SK-N-SH (cell line): ENCODE data around the gene STARD3. TPM values are rescaled to one million over a fixed set of nuclear protein-coding genes. Genes with fewer than 3 reads are reported as not detected.

Experiments used
- CTCF ChIA-PET: fragments of 300-600, 350-600 bp; formaldehyde crosslinking; extraction: SDS; loops from one replicate; lab custom pipeline; 2021; lab: Yijun Ruan, JAX
- POLR2A ChIA-PET: fragments of 350-600 bp; sonication (Branson Sonifier 250); formaldehyde crosslinking; extraction: SDS; loops from one replicate; lab custom pipeline; 2020; ENCODE audit warnings: antibody characterized with exemption, inconsistent platforms; lab: Yijun Ruan, JAX
- DNase-seq: peaks from one replicate; pipeline ENCODE4 v3.0.0; 2012
- H2AFZ ChIP-seq: fragments of 200-600 bp; sonication (generic); 2 replicates; pipeline ENCODE4 v1.8.1; 2016; ENCODE audit warnings: antibody characterized with exemption, mild to moderate bottlenecking, low read depth
- H3F3A ChIP-seq: fragments of 200-600 bp; sonication (generic); replicated peaks from 2 replicates; pipeline ENCODE3; 2016; ENCODE audit warnings: antibody characterized with exemption, mild to moderate bottlenecking; ENCODE audit not compliant: insufficient read depth
- H3K27ac ChIP-seq, 2 experiments: fragments of 200-500 bp in 1 of 2; fragments of 200-600 bp in 1 of 2; sonication (Bioruptor generic) in 1 of 2; sonication (generic), shearing (Covaris generic) in 1 of 2; 2 replicates each; pipeline versions ENCODE4 v1.5.1 to v1.6.1; 2014 to 2016; ENCODE audit warnings: low read depth in 2 of 2, inconsistent platforms in 1 of 2, low read length in 1 of 2, mild to moderate bottlenecking in 1 of 2, mixed read lengths in 1 of 2
- H3K27me3 ChIP-seq: fragments of 200-600 bp; sonication (generic), shearing (Covaris generic); 2 replicates; pipeline ENCODE4 v1.6.1; 2016; ENCODE audit warnings: mixed run types; ENCODE audit not compliant: insufficient read depth
- H3K36me3 ChIP-seq, 2 experiments: fragments of 200-500 bp in 1 of 2; fragments of 200-600 bp in 1 of 2; sonication (Bioruptor generic) in 1 of 2; sonication (generic) in 1 of 2; replicated peaks in 1 of 2; 2 replicates each; pipeline versions ENCODE3 to v1.5.1; 2014 to 2016; ENCODE audit warnings: low read length in 1 of 2, mild to moderate bottlenecking in 1 of 2; ENCODE audit not compliant: insufficient read depth in 2 of 2, control insufficient read depth in 1 of 2
- H3K4me1 ChIP-seq, 2 experiments: fragments of 200-500 bp in 1 of 2; fragments of 200-600 bp in 1 of 2; sonication (Bioruptor generic) in 1 of 2; sonication (generic), shearing (Covaris generic) in 1 of 2; 2 replicates each; pipeline versions ENCODE4 v1.5.1 to v1.6.1; 2014 to 2016; ENCODE audit warnings: low read depth in 1 of 2, low read length in 1 of 2, mixed run types in 1 of 2; ENCODE audit not compliant: insufficient read depth in 2 of 2, control insufficient read depth in 1 of 2
- H3K4me2 ChIP-seq: fragments of 200-600 bp; sonication (generic), shearing (Covaris generic); 2 replicates; pipeline ENCODE4 v1.6.1; 2017; ENCODE audit warnings: mixed run types
- H3K4me3 ChIP-seq, 2 experiments: fragments of 200-500 bp in 1 of 2; fragments of 200-600 bp in 1 of 2; sonication (Bioruptor generic) in 1 of 2; sonication (generic), shearing (Covaris generic) in 1 of 2; 2 replicates each; pipeline versions ENCODE4 v1.5.1 to v1.8.1; 2014 to 2016; ENCODE audit warnings: low read depth in 2 of 2, inconsistent platforms in 1 of 2, low read length in 1 of 2, mild to moderate bottlenecking in 1 of 2, mixed read lengths in 1 of 2, moderate library complexity in 1 of 2
- H3K79me2 ChIP-seq: fragments of 200-600 bp; sonication (generic); 2 replicates; pipeline ENCODE4 v1.8.1; 2017; ENCODE audit warnings: mild to moderate bottlenecking; ENCODE audit not compliant: insufficient read depth
- H3K9ac ChIP-seq: fragments of 200-600 bp; sonication (generic); 2 replicates; pipeline ENCODE4 v1.6.1; 2017; ENCODE audit warnings: mixed run types
- H3K9me2 ChIP-seq: fragments of 200-600 bp; sonication (generic); 2 replicates; pipeline ENCODE4 v1.6.1; 2017; ENCODE audit warnings: mixed run types
- H3K9me3 ChIP-seq: fragments of 200-600 bp; sonication (generic); 2 replicates; pipeline ENCODE4 v1.6.1; 2017; ENCODE audit warnings: mixed run types, mild to moderate bottlenecking, moderate library complexity
- H4K20me1 ChIP-seq: fragments of 200-600 bp; sonication (generic); 2 replicates; pipeline ENCODE4 v1.6.1; 2017; ENCODE audit warnings: mild to moderate bottlenecking, mixed run types; ENCODE audit not compliant: insufficient read depth
- CHD2 ChIP-seq: fragments of 150-350 bp; IDR thresholded peaks from 2 replicates; pipeline ENCODE4 v1.6.1; 2018; ENCODE audit warnings: low read length; ENCODE audit not compliant: partially characterized antibody
- GABPA ChIP-seq: IDR thresholded peaks from 2 replicates; pipeline ENCODE4 v1.4.0; 2012; ENCODE audit warnings: low read depth, mild to moderate bottlenecking
- MXI1 ChIP-seq: IDR thresholded peaks from 2 replicates; pipeline ENCODE4 v1.6.1; 2012; ENCODE audit warnings: mild to moderate bottlenecking, low read depth, low read length, improper control_type of control experiment
- NFIC ChIP-seq: IDR thresholded peaks from 2 replicates; pipeline ENCODE4 v1.4.0; 2012; ENCODE audit warnings: borderline replicate concordance
- PBX3 ChIP-seq: IDR thresholded peaks from 2 replicates; pipeline ENCODE4; 2012
- RAD21 ChIP-seq: IDR thresholded peaks from 2 replicates; pipeline ENCODE4 v1.6.1; 2012; ENCODE audit warnings: mild to moderate bottlenecking, low read length
- RCOR1 ChIP-seq: fragments of 150-350 bp; IDR thresholded peaks from 2 replicates; pipeline ENCODE4 v1.6.1; 2017; ENCODE audit warnings: antibody characterized with exemption, low read length
- TAF1 ChIP-seq: IDR thresholded peaks from 2 replicates; pipeline ENCODE4 v1.6.1; 2012; ENCODE audit warnings: low read depth, mild to moderate bottlenecking, low read length, moderate library complexity, borderline replicate concordance
- USF1 ChIP-seq: IDR thresholded peaks from 2 replicates; pipeline ENCODE4 v1.4.0; 2012; ENCODE audit warnings: low read depth, borderline replicate concordance
- WGBS: methylation state at CpG from one replicate; pipeline ENCODE4 v1.1.6; 2017; ENCODE audit warnings: low lambda C conversion rate; 5-methylcytosine and 5-hydroxymethylcytosine counted together
- polyA plus RNA-seq, 3 experiments: library from polyadenylated mRNA; depleted of rRNA; stranded (reverse); fragments of >200 nt; gene quantifications; 2 replicates each; pipeline ENCODE4 v1.2.3, GENCODE V29; 2012
- TF ChIP-seq, protein P1 (sequence below): IDR thresholded peaks from 2 replicates; pipeline ENCODE4 v1.6.1; 2012; ENCODE audit warnings: mild to moderate bottlenecking, low read depth, low read length, moderate library complexity

STARD3 gene
- polyA plus RNA-seq, 1 of the 3 experiments (the other 2 are of a cell fraction): 76.8 TPM

DNA sequence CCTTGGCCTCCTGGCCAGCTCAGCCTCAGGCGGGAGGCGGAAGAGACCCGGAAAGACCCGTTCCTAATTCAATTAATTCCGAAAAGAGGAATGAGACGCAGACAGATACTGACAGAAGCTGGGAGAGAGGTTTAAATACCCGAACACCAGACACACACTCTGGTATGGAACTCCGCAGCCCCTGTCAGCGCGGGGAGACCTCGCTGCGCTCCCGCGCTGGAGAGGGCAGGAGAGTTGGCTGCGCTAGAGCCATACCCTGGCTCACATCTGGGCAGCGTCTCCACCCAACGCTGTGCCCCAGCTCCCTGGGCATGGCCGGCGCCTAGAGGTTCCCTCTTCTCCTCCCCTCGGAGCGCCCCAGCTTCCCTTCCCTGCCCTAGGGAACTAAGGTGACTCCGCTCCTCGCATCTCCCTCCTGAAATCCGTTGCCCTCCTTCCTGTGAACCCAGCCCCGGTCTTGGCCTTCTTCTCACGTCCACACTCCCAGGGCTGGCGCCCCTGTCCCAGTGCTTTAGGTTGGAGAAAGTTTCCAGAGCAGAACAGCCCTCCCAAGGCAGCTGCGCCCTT, 37.2 kb upstream of the STARD3 start:
- Histone ChIP-seq H3K36me3 (no peaks in the 10 kb centered on the region), H4K20me1 (peaks cover 17% of the 10 kb centered on the region; the same call in 1 of the 2 replicates)
- CTCF ChIA-PET: interaction anchor here (0.6 to 17.5 kb wide), 7 partner anchors 22 to 72 kb away, joined by 3 to 285 read pairs (median 4); partner anchors contain the start of gene PPP1R1B
- TF ChIP-seq RCOR1 (no peak), GABPA (no peak), RAD21 (no peak), CHD2 (no peak), NFIC (no peak), MXI1 (no peak), PBX3 (no peak), USF1 (no peak), TAF1 (no peak)
- TF ChIP-seq, protein P1, sequence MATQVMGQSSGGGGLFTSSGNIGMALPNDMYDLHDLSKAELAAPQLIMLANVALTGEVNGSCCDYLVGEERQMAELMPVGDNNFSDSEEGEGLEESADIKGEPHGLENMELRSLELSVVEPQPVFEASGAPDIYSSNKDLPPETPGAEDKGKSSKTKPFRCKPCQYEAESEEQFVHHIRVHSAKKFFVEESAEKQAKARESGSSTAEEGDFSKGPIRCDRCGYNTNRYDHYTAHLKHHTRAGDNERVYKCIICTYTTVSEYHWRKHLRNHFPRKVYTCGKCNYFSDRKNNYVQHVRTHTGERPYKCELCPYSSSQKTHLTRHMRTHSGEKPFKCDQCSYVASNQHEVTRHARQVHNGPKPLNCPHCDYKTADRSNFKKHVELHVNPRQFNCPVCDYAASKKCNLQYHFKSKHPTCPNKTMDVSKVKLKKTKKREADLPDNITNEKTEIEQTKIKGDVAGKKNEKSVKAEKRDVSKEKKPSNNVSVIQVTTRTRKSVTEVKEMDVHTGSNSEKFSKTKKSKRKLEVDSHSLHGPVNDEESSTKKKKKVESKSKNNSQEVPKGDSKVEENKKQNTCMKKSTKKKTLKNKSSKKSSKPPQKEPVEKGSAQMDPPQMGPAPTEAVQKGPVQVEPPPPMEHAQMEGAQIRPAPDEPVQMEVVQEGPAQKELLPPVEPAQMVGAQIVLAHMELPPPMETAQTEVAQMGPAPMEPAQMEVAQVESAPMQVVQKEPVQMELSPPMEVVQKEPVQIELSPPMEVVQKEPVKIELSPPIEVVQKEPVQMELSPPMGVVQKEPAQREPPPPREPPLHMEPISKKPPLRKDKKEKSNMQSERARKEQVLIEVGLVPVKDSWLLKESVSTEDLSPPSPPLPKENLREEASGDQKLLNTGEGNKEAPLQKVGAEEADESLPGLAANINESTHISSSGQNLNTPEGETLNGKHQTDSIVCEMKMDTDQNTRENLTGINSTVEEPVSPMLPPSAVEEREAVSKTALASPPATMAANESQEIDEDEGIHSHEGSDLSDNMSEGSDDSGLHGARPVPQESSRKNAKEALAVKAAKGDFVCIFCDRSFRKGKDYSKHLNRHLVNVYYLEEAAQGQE: no peak
- TF ChIP-seq, all 33 proteins: peak for 0
- 12% methylated on average over 22 of the region's 28 CpGs for WGBS
- peak; percentile 60 for DNase-seq
- H3K9me3 ChIP-seq: no peaks in the 10 kb centered on the region
- H3K79me2 ChIP-seq: no peaks in the 10 kb centered on the region
- peak overlapping the region; percentile 72; the same call in 1 of the 2 replicates for H3K4me2 ChIP-seq
- H3K27ac ChIP-seq: no peak overlapping the region
- no peak overlapping the region for H3K9ac ChIP-seq
- no peak overlapping the region for H3K4me3 ChIP-seq
- H3K4me1 ChIP-seq: peaks cover 7 to 32% of the 10 kb centered on the region in 2 experiments
- no peaks in the 10 kb centered on the region for H3F3A ChIP-seq
- no peak overlapping the region for H2AFZ ChIP-seq
- POLR2A ChIA-PET: no interaction called here
- H3K27me3 ChIP-seq: peaks cover 96% of the 10 kb centered on the region
- H3K9me2 ChIP-seq: no peaks in the 10 kb centered on the region
